Naive thymus-derived CD8-positive, alpha-beta T cell (primary cell): ENCODE results near the gene PPP1R15B. TPM values are rescaled to one million over a fixed set of nuclear protein-coding genes. Genes with fewer than 3 reads are reported as not detected.
"Not testable (repeated sequence)": the region's sequence is repeated elsewhere in the genome, so short reads cannot be mapped to it uniquely, and the experiment has no call there.

Source experiments
- ATAC-seq, 2 donors: fragments of 150-1000 bp; cut with Tn5 transposase in 1 of 2; sonication (Bioruptor Pico), chemical (Tn5 transposase) in 1 of 2; 1 replicate in 1 of 2; 2 replicates in 1 of 2; pipeline ENCODE4 v1.10.0; 2021; ENCODE audit warnings: mild to moderate bottlenecking in 2 of 2, moderate library complexity in 2 of 2
- POLR2A ChIA-PET: fragments of 350-600 bp; sonication (Branson Sonifier 250); formaldehyde crosslinking; loops from one replicate; lab custom pipeline; 2021; ENCODE audit warnings: antibody characterized with exemption; lab: Charles Lee
- DNase-seq, 10 donors: peaks; one replicate each; pipeline versions ENCODE4 v3.0.0 to v3.0.0-alpha.2; 2020 to 2022
- H3K27ac Mint-ChIP-seq, 10 donors: one replicate each; pipeline ENCODE4 v1.8.0; 2020 to 2022; ENCODE audit warnings: mild to moderate bottlenecking in 10 of 10, mixed read lengths in 10 of 10, moderate library complexity in 4 of 10, inconsistent platforms in 1 of 10
- H3K27me3 Mint-ChIP-seq, 5 donors: one replicate each; pipeline ENCODE4 v1.8.0; 2021 to 2022; ENCODE audit warnings: mixed read lengths in 5 of 5
- H3K36me3 Mint-ChIP-seq, 3 donors: one replicate each; pipeline ENCODE4 v1.8.0; 2020 to 2022; ENCODE audit warnings: mixed read lengths in 3 of 3, mild to moderate bottlenecking in 2 of 3, inconsistent platforms in 1 of 3
- H3K4me1 Mint-ChIP-seq, 4 donors: one replicate each; pipeline ENCODE4 v1.8.0; 2021 to 2022; ENCODE audit warnings: mixed read lengths in 4 of 4
- H3K4me3 Mint-ChIP-seq, 10 donors: one replicate each; pipeline ENCODE4 v1.8.0; 2020 to 2022; ENCODE audit warnings: mild to moderate bottlenecking in 10 of 10, mixed read lengths in 10 of 10, moderate library complexity in 6 of 10, inconsistent platforms in 1 of 10
- H3K9me3 Mint-ChIP-seq, 9 donors: one replicate each; pipeline ENCODE4 v1.8.0; 2020 to 2022; ENCODE audit warnings: mixed read lengths in 9 of 9, mild to moderate bottlenecking in 3 of 9, inconsistent platforms in 1 of 9, moderate library complexity in 1 of 9
- polyA plus RNA-seq, 3 donors: library from polyadenylated mRNA; unstranded; fragments of 300-500 nt; fragmentation: Illumina TruSeq; gene quantifications; one replicate each; pipeline ENCODE4 v1.2.3, GENCODE V29; 2021
- total RNA-seq, 8 experiments: library from RNA in 2 of 8; stranded (reverse) in 2 of 8; gene quantifications; one replicate each; pipeline ENCODE4 v1.2.3 and lab custom pipeline; 2021 to 2026

Gene PPP1R15B
- total and polyA plus RNA-seq, 5 experiments from 2014 or later, result 14.2 to 87.3 (median 20.8) TPM

DNA sequence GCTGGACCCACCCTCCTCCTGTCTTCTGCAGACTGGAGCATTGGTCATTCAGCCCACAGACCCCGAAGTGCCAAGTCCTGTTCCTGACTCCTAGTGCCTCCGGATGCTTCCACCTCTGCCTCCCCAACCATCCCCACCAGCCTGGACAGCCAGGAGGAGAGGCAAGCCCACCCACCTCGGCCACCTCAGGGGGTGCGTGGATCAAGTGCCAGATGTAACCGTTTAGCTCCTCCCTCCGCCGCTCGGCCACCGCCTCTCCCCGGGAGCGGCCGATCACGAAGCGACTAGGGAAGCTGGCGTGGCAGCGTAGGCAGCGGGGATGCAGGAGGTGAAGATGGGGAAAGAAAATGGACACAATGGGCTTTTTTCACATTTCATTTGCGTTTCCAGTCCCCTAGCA is 18.1 kb upstream of the PPP1R15B start:
- ATAC-seq (no peak), DNase-seq (no peak)
- H3K4me1 Mint-ChIP-seq, result peaks cover 0 to 9% (median 4%) of the 10 kb centered on the region in 4 donors
- H3K36me3 Mint-ChIP-seq, result peaks cover 15 to 83% (median 32%) of the 10 kb centered on the region in 3 donors
- H3K27ac Mint-ChIP-seq, result no peak overlapping the region
- no peaks in the 10 kb centered on the region for H3K27me3 Mint-ChIP-seq
- POLR2A ChIA-PET, result interaction anchor here (2.0 kb wide), 1 partner anchor 73 kb away, joined by 7 read pairs; no protein-coding TSS in a partner anchor
- no peak overlapping the region for H3K4me3 Mint-ChIP-seq
- H3K9me3 Mint-ChIP-seq, result no peaks in the 10 kb centered on the region

- Mint-ChIP-seq H3K9me3 (no peaks in the 10 kb centered on the region), H3K27ac (peak overlapping the region in 1 of 10 donors; percentile 6), H3K4me3 (no peak overlapping the region), H3K4me1 (peaks cover 0 to 8% (median 4%) of the 10 kb centered on the region in 4 donors), H3K27me3 (no peaks in the 10 kb centered on the region), H3K36me3 (peaks cover 15 to 79% (median 40%) of the 10 kb centered on the region in 3 donors)
- POLR2A ChIA-PET, result interaction anchor here (0.6 kb wide), 1 partner anchor 15 kb away, joined by 3 read pairs; no protein-coding TSS in a partner anchor
- no peak for DNase-seq
- ATAC-seq, result no peak
These were observed 15.5 kb upstream of the PPP1R15B start for GRCh38 chr1:204426971-204427701.

- H3K4me1 Mint-ChIP-seq, result peaks cover 0 to 6% (median 3%) of the 10 kb centered on the region in 4 donors
- ATAC-seq (no peak), DNase-seq (no peak)
- H3K27ac Mint-ChIP-seq, result peak overlapping the region in 1 of 10 donors; percentile 41
- H3K36me3 Mint-ChIP-seq, result peaks cover 14 to 75% (median 35%) of the 10 kb centered on the region in 3 donors
- no peaks in the 10 kb centered on the region for H3K27me3 Mint-ChIP-seq
- POLR2A ChIA-PET, result interaction anchor here (0.6 kb wide), 1 partner anchor 14 kb away, joined by 3 read pairs; no protein-coding TSS in a partner anchor
- H3K9me3 Mint-ChIP-seq, result no peaks in the 10 kb centered on the region
- H3K4me3 Mint-ChIP-seq, result no peak overlapping the region
These were observed 14.9 kb upstream of the PPP1R15B start for GRCh38 chr1:204426474-204426873.

GRCh38 chr1:204426035-204426436 is 14.4 kb upstream of the PPP1R15B start:
- Mint-ChIP-seq H3K27ac (peak overlapping the region in 2 of 10 donors; percentile 37 to 41), H3K27me3 (no peaks in the 10 kb centered on the region), H3K4me3 (no peak overlapping the region), H3K4me1 (peaks cover 0 to 2% (median under 1%) of the 10 kb centered on the region in 4 donors), H3K9me3 (no peaks in the 10 kb centered on the region), H3K36me3 (peaks cover 10 to 71% (median 36%) of the 10 kb centered on the region in 3 donors)
- ATAC-seq, result no peak
- no peak for DNase-seq
- POLR2A ChIA-PET, result no interaction called here

GRCh38 chr1:204424621-204425020 is 13.0 kb upstream of the PPP1R15B start:
- ATAC-seq (no peak), DNase-seq (no peak)
- Mint-ChIP-seq H3K4me1 (peaks cover 0 to 3% (median under 1%) of the 10 kb centered on the region in 4 donors), H3K4me3 (no peak overlapping the region), H3K9me3 (no peaks in the 10 kb centered on the region), H3K36me3 (peaks cover 10 to 67% (median 36%) of the 10 kb centered on the region in 3 donors), H3K27ac (no peak overlapping the region), H3K27me3 (no peaks in the 10 kb centered on the region)
- POLR2A ChIA-PET, result no interaction called here

GRCh38 chr1:204422061-204422705 is 10.6 kb upstream of the PPP1R15B start:
- H3K4me1 Mint-ChIP-seq, result peaks cover 10 to 24% (median 13%) of the 10 kb centered on the region in 4 donors
- ATAC-seq, POLR2A ChIA-PET, DNase-seq, H3K9me3 Mint-ChIP-seq, H3K4me3 Mint-ChIP-seq, H3K27ac Mint-ChIP-seq, H3K27me3 Mint-ChIP-seq: not testable (repeated sequence)
- H3K36me3 Mint-ChIP-seq, result peaks cover 10 to 48% (median 33%) of the 10 kb centered on the region in 3 donors

- Mint-ChIP-seq H3K27ac (no peak overlapping the region), H3K36me3 (peaks cover 9 to 42% (median 30%) of the 10 kb centered on the region in 3 donors), H3K9me3 (no peaks in the 10 kb centered on the region), H3K27me3 (no peaks in the 10 kb centered on the region), H3K4me3 (no peak overlapping the region), H3K4me1 (peaks cover 10 to 27% (median 13%) of the 10 kb centered on the region in 4 donors)
- POLR2A ChIA-PET, result no interaction called here
- DNase-seq, result no peak
- no peak for ATAC-seq
These were observed 9.8 kb upstream of the PPP1R15B start for GRCh38 chr1:204421441-204421840.

GRCh38 chr1:204420039-204421004 is 8.7 kb upstream of the PPP1R15B start:
- H3K27me3 Mint-ChIP-seq, result no peaks in the 10 kb centered on the region
- ATAC-seq (no peak), DNase-seq (no peak)
- peaks cover 10 to 33% (median 13%) of the 10 kb centered on the region in 4 donors for H3K4me1 Mint-ChIP-seq
- no peaks in the 10 kb centered on the region for H3K9me3 Mint-ChIP-seq
- H3K4me3 Mint-ChIP-seq, result peak overlapping the region in 1 of 10 donors; percentile 36
- H3K27ac Mint-ChIP-seq, result peak overlapping the region in 2 of 10 donors; percentile 4 to 14
- H3K36me3 Mint-ChIP-seq, result peaks cover 0 to 31% (median 21%) of the 10 kb centered on the region in 3 donors
- POLR2A ChIA-PET, result interaction anchor here (0.7 kb wide), 1 partner anchor 457 kb away, joined by 4 read pairs; no protein-coding TSS in a partner anchor

DNA sequence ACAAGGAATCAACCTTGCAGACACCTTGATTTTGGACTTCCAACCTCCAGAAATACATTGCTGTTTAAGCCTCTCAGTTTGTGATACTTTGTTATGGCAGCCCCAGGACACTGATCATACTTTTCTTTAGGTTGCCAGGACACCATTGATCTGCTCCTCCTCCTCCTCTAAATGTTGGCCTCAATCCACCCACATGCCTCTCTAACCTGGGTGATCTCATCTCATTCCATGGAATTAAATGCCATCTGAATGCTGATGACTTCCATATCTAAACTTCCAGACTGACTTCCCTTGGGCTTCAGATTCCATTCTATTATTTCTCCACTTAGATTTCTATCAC is 7.4 kb upstream of the PPP1R15B start:
- Mint-ChIP-seq H3K27ac (peak overlapping the region in 2 of 10 donors; percentile 36 to 77), H3K27me3 (no peaks in the 10 kb centered on the region), H3K36me3 (peaks cover 0 to 19% (median 14%) of the 10 kb centered on the region in 3 donors), H3K4me1 (peaks cover 11 to 36% (median 16%) of the 10 kb centered on the region in 4 donors), H3K4me3 (peak overlapping the region in 1 of 10 donors; percentile 4), H3K9me3 (no peaks in the 10 kb centered on the region)
- ATAC-seq, result no peak
- no peak for DNase-seq
- POLR2A ChIA-PET, result no interaction called here

DNA sequence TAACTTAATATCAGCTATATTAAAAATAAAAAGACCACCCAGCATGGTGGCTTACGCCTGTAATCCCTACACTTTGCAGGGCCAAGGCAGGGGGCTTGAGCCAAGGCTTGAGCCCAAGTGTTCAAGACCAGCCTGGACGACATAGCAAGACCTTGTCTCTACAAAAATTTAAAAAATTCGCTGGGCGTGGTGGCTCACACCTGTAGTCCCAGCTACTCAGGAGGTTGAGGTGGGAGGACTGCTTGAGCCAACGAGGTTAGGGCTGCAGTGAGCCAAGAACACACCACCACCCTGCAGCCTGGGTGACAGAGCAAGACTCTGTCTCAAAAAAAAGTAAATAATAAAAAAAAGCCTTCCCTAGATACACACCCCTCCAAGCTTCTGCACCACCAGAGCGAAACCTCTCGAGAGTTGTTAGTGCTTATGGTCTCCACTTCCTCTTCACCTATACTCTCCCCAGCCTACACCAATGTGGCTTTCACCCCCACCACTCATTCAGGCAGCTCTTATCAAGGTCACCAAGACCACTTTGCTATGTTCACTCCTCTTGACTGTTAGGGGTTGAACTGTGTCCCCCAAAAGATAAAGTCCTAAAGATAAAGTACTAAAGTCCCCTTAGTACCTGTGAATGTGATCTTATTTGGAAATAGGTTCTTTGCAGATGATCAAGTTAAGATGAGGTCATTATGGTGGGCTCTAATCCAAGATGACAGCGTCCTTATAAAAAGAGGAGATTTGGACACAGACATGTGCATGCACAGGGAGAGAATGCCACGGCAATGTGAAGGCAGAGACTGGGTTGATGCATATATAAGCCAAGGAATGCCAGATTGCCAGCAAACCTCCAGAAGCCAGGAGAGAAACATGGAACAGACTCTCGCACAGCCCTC is 6.8 kb upstream of the PPP1R15B start:
- peaks cover 0 to 13% (median 11%) of the 10 kb centered on the region in 3 donors for H3K36me3 Mint-ChIP-seq
- POLR2A ChIA-PET, result no interaction called here
- H3K4me3 Mint-ChIP-seq, result peak overlapping the region in 1 of 10 donors; percentile 17
- H3K9me3 Mint-ChIP-seq, result no peaks in the 10 kb centered on the region
- peaks cover 10 to 36% (median 16%) of the 10 kb centered on the region in 4 donors for H3K4me1 Mint-ChIP-seq
- peak overlapping the region in 7 of 10 donors; percentile 0 to 54 (median 35) for H3K27ac Mint-ChIP-seq
- no peaks in the 10 kb centered on the region for H3K27me3 Mint-ChIP-seq
- peak; percentile 49 to 50 for ATAC-seq
- DNase-seq, result no peak
